ENCODE results near the gene MTERF2.

DNA sequence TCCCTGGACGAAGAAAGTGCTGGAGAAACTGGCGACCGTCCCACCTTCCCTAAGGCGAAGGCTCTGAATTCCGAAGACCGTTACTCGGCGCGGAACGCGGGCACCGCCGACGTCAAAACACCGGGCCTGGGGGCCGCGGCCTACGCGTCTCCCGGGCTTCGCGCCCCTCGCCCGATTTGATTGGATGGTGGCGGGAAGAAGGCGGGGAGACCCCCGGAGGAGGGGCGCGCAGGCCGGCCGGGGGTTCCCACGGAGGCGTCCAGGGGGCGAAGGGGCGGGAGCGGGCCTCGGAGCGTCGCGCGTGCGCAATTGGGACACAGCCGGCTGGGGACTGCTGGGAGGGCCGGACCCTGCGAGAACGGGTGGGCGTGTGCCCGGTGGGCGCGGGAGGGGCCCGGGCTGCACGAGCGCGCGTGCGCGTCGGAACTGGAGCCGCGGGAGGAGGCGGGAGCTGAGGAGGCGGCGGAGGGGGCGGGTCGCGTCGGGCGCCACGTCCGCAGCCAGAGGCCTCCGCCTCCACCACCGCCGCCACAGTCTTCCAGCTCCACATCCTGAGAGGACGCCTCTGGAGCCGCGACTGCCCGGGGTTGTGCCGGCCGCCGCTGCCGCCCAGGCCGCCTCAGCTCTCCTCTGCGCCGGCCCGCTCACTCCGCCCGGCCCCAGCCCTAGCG lies 31.4 kb downstream of the MTERF2 start, which contains the start of gene TMEM263:
- TF ChIP-seq, protein P1, sequence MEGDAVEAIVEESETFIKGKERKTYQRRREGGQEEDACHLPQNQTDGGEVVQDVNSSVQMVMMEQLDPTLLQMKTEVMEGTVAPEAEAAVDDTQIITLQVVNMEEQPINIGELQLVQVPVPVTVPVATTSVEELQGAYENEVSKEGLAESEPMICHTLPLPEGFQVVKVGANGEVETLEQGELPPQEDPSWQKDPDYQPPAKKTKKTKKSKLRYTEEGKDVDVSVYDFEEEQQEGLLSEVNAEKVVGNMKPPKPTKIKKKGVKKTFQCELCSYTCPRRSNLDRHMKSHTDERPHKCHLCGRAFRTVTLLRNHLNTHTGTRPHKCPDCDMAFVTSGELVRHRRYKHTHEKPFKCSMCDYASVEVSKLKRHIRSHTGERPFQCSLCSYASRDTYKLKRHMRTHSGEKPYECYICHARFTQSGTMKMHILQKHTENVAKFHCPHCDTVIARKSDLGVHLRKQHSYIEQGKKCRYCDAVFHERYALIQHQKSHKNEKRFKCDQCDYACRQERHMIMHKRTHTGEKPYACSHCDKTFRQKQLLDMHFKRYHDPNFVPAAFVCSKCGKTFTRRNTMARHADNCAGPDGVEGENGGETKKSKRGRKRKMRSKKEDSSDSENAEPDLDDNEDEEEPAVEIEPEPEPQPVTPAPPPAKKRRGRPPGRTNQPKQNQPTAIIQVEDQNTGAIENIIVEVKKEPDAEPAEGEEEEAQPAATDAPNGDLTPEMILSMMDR (tag by site-specific recombination; IDR thresholded peaks at IDR 0.05), result no peak
- TF ChIP-seq ZNF701 (tag by site-specific recombination; IDR thresholded peaks at IDR 0.05), result no peak

Data from HEK293 (cell line).